PC-9 (cell line): ENCODE data around the gene HEMK1. TPM values are rescaled to one million over a fixed set of nuclear protein-coding genes. Genes with fewer than 3 reads are reported as not detected.

Experiments
- BruUV-seq: library from RNA; stranded (reverse); fragments of 400-500 nt; replicated peaks from 2 replicates; lab custom pipeline; 2021; lab: Mats Ljungman, UMichigan
- CTCF ChIA-PET: fragments of 300-600 bp; sonication (Branson Sonifier 250); formaldehyde crosslinking; loops from one replicate; lab custom pipeline; 2022; ENCODE audit warnings: antibody characterized with exemption; lab: Charles Lee
- POLR2A ChIA-PET: fragments of 300-600 bp; sonication (Branson Sonifier 250); formaldehyde crosslinking; loops from one replicate; lab custom pipeline; 2022; ENCODE audit warnings: antibody characterized with exemption; ENCODE audit not compliant: unreplicated experiment; lab: Charles Lee
- DNase-seq, 2 experiments: peaks; one replicate each; pipeline versions ENCODE4 v3.0.0 to v3.0.0-alpha.2; 2015 to 2022; ENCODE audit warnings: mixed read lengths in 1 of 2
- H2AFZ ChIP-seq: fragments of 200-600 bp; sonication (generic); 2 replicates; pipeline ENCODE4 v1.8.1; 2017; ENCODE audit warnings: antibody characterized with exemption
- H3F3A ChIP-seq: fragments of 200-600 bp; sonication (generic); 2 replicates; pipeline ENCODE4 v1.8.1; 2017; ENCODE audit warnings: antibody characterized with exemption, mild to moderate bottlenecking, low read depth; ENCODE audit not compliant: insufficient read depth
- H3K27ac ChIP-seq: fragments of 200-600 bp; sonication (generic); 2 replicates; pipeline ENCODE4 v1.6.1; 2016; ENCODE audit warnings: mixed run types
- H3K27me3 ChIP-seq: fragments of 200-600 bp; sonication (generic); 2 replicates; pipeline ENCODE4 v1.6.1; 2016; ENCODE audit warnings: low read depth, mixed run types; ENCODE audit not compliant: insufficient read depth
- H3K36me3 ChIP-seq: fragments of 200-600 bp; sonication (generic); 2 replicates; pipeline ENCODE4 v1.6.1; 2016; ENCODE audit warnings: low read depth, mixed run types
- H3K4me1 ChIP-seq: fragments of 200-600 bp; sonication (generic); replicated peaks from 2 replicates; pipeline ENCODE4 v1.6.1; 2016; ENCODE audit warnings: mixed run types; ENCODE audit not compliant: insufficient read depth
- H3K4me2 ChIP-seq: fragments of 200-600 bp; sonication (generic); 2 replicates; pipeline ENCODE4 v1.6.1; 2017; ENCODE audit warnings: mixed run types
- H3K4me3 ChIP-seq: fragments of 200-600 bp; sonication (generic); 2 replicates; pipeline ENCODE4 v1.6.1; 2016; ENCODE audit warnings: mixed run types
- H3K79me2 ChIP-seq: fragments of 200-600 bp; sonication (generic); 2 replicates; pipeline ENCODE4 v1.6.1; 2017; ENCODE audit warnings: low read depth, mixed run types
- H3K9me2 ChIP-seq: fragments of 200-600 bp; sonication (generic); 2 replicates; pipeline ENCODE4 v1.8.1; 2017; ENCODE audit warnings: mild to moderate bottlenecking; ENCODE audit not compliant: insufficient read depth
- H3K9me3 ChIP-seq: fragments of 200-600 bp; sonication (generic); 2 replicates; pipeline ENCODE4 v1.8.1; 2016; ENCODE audit warnings: low read depth; ENCODE audit not compliant: insufficient read depth
- H4K20me1 ChIP-seq: fragments of 200-600 bp; sonication (generic); 2 replicates; pipeline ENCODE4 v1.8.1; 2017; ENCODE audit not compliant: insufficient read depth
- EZH2 ChIP-seq: fragments of 200-600 bp; sonication (generic); IDR thresholded peaks from 2 replicates; pipeline ENCODE4 v1.8.0; 2017; ENCODE audit warnings: antibody characterized with exemption, low read depth
- intact Hi-C: fragments of 100-400 bp; cut with micrococcal nuclease; formaldehyde crosslinking; loops from one replicate; pipeline ENCODE4 v1.10.0; 2022; ENCODE audit not compliant: unreplicated experiment
- total RNA-seq: library from RNA; stranded (reverse); gene quantifications from 2 replicates; pipeline ENCODE4 v1.2.3, GENCODE V29; 2021
- TF ChIP-seq, protein P1 (sequence below): fragments of 200-600 bp; sonication (generic); conservative IDR thresholded peaks from 2 replicates; pipeline ENCODE4 v1.6.1; 2017; ENCODE audit warnings: mixed run types, antibody characterized with exemption, mild to moderate bottlenecking, moderate library complexity

Gene HEMK1
- total RNA-seq, 1 experiment from 2014 or later = 20.6 TPM

DNA sequence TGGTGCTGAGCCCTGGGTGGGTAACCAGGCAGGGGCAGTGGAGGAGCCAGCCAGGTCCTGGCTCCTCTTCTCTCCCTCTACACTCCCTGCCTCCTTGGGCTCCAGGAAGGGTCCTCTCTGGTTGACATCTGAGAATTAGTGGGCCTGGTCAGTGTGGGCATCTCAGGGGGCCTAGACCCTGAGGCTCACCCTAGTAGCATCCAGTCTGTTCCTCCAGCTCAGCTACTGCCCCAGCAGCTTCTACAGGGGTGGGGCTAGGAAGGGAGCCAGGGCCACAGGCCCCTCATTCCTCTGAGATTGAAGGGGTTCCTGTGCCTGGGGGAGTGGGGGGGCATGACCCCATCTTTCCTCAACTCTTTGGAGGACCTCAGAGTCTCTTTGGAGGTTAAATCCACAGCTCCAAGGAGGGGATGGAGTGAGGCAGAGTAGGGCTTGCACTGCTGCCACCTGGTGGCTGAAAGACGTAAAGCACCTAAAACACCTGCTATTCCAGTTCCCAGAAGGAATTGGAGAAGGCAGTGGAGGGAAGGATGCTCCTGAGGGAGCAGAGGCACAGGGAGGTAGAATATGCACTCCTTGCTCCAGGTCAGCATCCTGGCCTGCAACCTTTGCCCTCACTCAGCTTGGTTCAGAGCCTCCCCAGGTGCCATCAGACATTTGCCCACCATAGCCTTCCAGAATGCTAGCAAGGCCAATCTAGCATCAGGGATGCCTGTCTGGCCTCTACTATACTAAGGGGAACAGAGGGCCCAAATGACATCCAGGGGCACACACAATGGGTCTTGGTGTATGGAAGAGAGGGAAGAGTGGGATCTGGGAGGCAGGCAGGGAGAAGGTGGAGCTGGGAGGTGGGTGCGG lies 26.9 kb upstream of the HEMK1 start:
- H2AFZ ChIP-seq = no peak overlapping the region
- no peaks in the 10 kb centered on the region for H4K20me1 ChIP-seq
- H3K36me3 ChIP-seq = no peaks in the 10 kb centered on the region
- no peaks in the 10 kb centered on the region for H3K9me3 ChIP-seq
- no peaks in the 10 kb centered on the region for H3K4me1 ChIP-seq
- ChIA-PET CTCF (interaction anchor here (0.5 to 1.6 kb wide), 6 partner anchors 25 to 1955 kb away, joined by 3 to 11 read pairs (median 4); partner anchors contain the start of genes CYB561D2 and NPRL2), POLR2A (no interaction called here)
- no peaks in the 10 kb centered on the region for H3K79me2 ChIP-seq
- peak; percentile 42 to 71 for DNase-seq
- no TSS peak for BruUV-seq
- peaks cover 26% of the 10 kb centered on the region for H3K27me3 ChIP-seq
- intact Hi-C loops = loop anchor here (1.0 to 2.0 kb wide), 3 partner anchors 106 to 350 kb away; no protein-coding TSS in a partner anchor
- H3K27ac ChIP-seq = no peak overlapping the region
- H3K9me2 ChIP-seq = no peaks in the 10 kb centered on the region
- TF ChIP-seq, protein P1, sequence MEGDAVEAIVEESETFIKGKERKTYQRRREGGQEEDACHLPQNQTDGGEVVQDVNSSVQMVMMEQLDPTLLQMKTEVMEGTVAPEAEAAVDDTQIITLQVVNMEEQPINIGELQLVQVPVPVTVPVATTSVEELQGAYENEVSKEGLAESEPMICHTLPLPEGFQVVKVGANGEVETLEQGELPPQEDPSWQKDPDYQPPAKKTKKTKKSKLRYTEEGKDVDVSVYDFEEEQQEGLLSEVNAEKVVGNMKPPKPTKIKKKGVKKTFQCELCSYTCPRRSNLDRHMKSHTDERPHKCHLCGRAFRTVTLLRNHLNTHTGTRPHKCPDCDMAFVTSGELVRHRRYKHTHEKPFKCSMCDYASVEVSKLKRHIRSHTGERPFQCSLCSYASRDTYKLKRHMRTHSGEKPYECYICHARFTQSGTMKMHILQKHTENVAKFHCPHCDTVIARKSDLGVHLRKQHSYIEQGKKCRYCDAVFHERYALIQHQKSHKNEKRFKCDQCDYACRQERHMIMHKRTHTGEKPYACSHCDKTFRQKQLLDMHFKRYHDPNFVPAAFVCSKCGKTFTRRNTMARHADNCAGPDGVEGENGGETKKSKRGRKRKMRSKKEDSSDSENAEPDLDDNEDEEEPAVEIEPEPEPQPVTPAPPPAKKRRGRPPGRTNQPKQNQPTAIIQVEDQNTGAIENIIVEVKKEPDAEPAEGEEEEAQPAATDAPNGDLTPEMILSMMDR = peak; percentile 83
- no peak for TF ChIP-seq EZH2
- H3F3A ChIP-seq = no peaks in the 10 kb centered on the region
- H3K4me2 ChIP-seq = no peak overlapping the region
- H3K4me3 ChIP-seq = no peak overlapping the region

DNA sequence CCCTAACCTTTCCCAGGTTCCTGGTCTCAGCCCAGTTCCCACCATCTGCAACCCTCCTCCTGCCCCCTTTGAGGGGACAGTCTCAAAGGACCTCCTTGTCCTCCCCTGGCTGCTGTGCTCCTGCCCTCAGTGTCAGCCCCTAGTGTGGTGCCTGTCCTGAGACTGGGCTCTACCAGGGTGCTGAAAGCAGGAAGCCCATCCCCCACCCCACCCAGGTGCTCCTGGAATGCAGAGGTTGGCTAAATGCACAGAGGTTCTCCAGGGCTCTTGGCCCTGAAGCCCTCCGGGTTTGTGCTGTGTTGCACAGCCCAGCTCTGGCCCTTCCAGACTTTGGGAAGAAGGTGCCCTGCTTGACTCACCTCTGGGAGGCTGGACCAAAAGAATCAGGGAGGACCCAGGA lies 23.5 kb upstream of the HEMK1 start:
- Histone ChIP-seq H3K36me3 (no peaks in the 10 kb centered on the region), H3F3A (no peaks in the 10 kb centered on the region), H3K4me3 (no peak overlapping the region), H4K20me1 (no peaks in the 10 kb centered on the region), H3K4me2 (no peak overlapping the region), H3K4me1 (no peaks in the 10 kb centered on the region), H3K27me3 (no peaks in the 10 kb centered on the region), H2AFZ (no peak overlapping the region), H3K79me2 (no peaks in the 10 kb centered on the region), H3K9me2 (no peaks in the 10 kb centered on the region), H3K27ac (no peak overlapping the region), H3K9me3 (no peaks in the 10 kb centered on the region)
- no TSS peak for BruUV-seq
- DNase-seq = no peak
- CTCF ChIA-PET = interaction anchor here (0.6 kb wide), 1 partner anchor 53 kb away, joined by 16 read pairs; no protein-coding TSS in a partner anchor
- POLR2A ChIA-PET = no interaction called here
- intact Hi-C loops = no loop called here
- TF ChIP-seq EZH2 = no peak
- TF ChIP-seq, protein P1 = no peak

DNA sequence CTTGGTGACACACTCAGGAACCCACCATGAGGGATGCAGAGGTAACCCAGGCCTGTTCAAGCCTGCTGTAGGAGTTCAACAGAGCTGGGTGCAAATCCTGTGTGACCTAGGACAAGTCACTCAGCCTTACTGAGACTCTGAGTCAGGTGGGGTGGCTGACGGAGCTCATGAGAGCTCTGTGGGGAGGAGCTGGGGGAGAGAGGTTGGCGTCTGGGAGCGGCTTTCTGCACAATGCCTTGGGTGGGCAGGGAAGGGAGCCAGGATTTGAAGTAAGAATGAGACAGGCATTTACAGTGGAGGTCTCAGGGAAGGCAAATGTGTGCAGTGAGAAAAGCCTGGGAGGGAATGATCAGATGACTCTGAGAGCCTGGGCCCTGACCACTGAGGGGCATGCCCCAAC lies 20.1 kb upstream of the HEMK1 start:
- no peaks in the 10 kb centered on the region for H3K4me1 ChIP-seq
- no peaks in the 10 kb centered on the region for H3K79me2 ChIP-seq
- H2AFZ ChIP-seq = no peak overlapping the region
- no peak overlapping the region for H3K4me3 ChIP-seq
- DNase-seq = no peak
- no peaks in the 10 kb centered on the region for H4K20me1 ChIP-seq
- no peaks in the 10 kb centered on the region for H3K36me3 ChIP-seq
- no peaks in the 10 kb centered on the region for H3K9me2 ChIP-seq
- no peaks in the 10 kb centered on the region for H3K9me3 ChIP-seq
- no peak for TF ChIP-seq EZH2
- TF ChIP-seq, protein P1 = no peak
- H3K4me2 ChIP-seq = no peak overlapping the region
- H3F3A ChIP-seq = no peaks in the 10 kb centered on the region
- POLR2A ChIA-PET = no interaction called here
- no peaks in the 10 kb centered on the region for H3K27me3 ChIP-seq
- CTCF ChIA-PET = interaction anchor here (0.6 to 0.7 kb wide), 2 partner anchors 246 to 316 kb away, joined by 4 to 7 read pairs; no protein-coding TSS in a partner anchor
- no TSS peak for BruUV-seq
- intact Hi-C loops = no loop called here
- H3K27ac ChIP-seq = no peak overlapping the region
